ENCODE results near the gene DCHS2. TPM values are rescaled to one million over a fixed set of nuclear protein-coding genes. Genes with fewer than 3 reads are reported as not detected.

Gene DCHS2
- total and polyA plus RNA-seq, 10 of the 15 experiments (the other 5 are each of a cell fraction or from before 2014, with no cell fraction given): 0.01 to 0.31 (median 0.06) TPM; not detected in 3

DNA sequence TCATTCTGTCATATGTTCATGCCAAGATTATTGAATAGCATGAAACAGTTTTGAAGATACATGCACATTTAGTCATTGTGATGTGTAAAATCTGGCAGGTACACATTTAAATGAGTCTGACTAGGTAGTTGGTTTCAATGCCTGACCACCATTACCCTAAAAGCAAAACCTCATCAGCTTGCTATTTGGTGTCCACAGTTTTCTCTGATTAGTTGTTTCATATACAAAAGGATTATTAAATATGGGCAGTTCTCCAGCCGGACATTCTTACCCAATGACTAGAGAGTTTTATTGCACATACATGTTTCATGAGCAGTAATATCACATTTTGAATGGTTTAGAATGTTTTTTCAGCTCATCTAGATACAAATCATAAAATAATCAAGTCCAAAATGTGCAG, 23.7 kb downstream of the DCHS2 start (continued):
- no peak for TF ChIP-seq CBFB (IDR thresholded peaks at IDR 0.05; ENCODE audit: low read depth)
- TF ChIP-seq, protein P1, sequence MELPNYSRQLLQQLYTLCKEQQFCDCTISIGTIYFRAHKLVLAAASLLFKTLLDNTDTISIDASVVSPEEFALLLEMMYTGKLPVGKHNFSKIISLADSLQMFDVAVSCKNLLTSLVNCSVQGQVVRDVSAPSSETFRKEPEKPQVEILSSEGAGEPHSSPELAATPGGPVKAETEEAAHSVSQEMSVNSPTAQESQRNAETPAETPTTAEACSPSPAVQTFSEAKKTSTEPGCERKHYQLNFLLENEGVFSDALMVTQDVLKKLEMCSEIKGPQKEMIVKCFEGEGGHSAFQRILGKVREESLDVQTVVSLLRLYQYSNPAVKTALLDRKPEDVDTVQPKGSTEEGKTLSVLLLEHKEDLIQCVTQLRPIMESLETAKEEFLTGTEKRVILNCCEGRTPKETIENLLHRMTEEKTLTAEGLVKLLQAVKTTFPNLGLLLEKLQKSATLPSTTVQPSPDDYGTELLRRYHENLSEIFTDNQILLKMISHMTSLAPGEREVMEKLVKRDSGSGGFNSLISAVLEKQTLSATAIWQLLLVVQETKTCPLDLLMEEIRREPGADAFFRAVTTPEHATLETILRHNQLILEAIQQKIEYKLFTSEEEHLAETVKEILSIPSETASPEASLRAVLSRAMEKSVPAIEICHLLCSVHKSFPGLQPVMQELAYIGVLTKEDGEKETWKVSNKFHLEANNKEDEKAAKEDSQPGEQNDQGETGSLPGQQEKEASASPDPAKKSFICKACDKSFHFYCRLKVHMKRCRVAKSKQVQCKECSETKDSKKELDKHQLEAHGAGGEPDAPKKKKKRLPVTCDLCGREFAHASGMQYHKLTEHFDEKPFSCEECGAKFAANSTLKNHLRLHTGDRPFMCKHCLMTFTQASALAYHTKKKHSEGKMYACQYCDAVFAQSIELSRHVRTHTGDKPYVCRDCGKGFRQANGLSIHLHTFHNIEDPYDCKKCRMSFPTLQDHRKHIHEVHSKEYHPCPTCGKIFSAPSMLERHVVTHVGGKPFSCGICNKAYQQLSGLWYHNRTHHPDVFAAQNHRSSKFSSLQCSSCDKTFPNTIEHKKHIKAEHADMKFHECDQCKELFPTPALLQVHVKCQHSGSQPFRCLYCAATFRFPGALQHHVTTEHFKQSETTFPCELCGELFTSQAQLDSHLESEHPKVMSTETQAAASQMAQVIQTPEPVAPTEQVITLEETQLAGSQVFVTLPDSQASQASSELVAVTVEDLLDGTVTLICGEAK (IDR thresholded peaks at IDR 0.05; ENCODE audit: borderline replicate concordance): no peak
- no peak for TF ChIP-seq SRF (IDR thresholded peaks at IDR 0.05; ENCODE audit: low read depth in 2 of 2, low read length in 2 of 2)
- TF ChIP-seq TCF12 (IDR thresholded peaks at IDR 0.05; ENCODE audit: low read depth, low read length): no peak

DNA sequence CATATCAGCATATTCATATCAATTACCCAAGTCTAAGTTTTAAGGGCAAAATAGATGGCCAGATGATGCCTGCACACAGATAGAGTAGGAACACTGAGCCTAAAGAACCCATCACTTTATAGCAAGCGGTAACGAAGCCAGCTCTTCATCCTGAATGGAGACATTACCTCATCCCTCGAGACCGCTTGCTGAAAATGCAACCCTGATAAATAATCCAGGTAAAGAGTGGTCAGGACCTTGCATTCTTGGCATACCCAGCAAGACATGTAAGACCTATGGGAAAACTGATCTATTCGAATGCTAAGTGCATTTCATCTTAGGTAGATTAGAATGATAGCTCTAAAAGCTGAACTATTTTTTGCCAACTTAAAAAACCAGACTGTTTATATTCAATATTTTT, 25.3 kb downstream of the DCHS2 start:
- ATAC-seq: no peak

More for the DNA sequence above, 25.3 kb downstream of the DCHS2 start:
- FAIRE-seq (no peak), DNase-seq (ENCODE audit: low read depth, low spot score) (no peak)
- ChIA-PET RAD21 (ENCODE audit: unreplicated experiment) (no interaction called here), SMC1A (ENCODE audit: uncharacterized antibody, unreplicated experiment) (no interaction called here), CTCF (interaction anchor here (0.8 to 1.8 kb wide), 2 partner anchors 9 to 40 kb away, joined by 4 to 5 read pairs; no protein-coding TSS in a partner anchor), POLR2A (interaction anchor here (0.7 kb wide), 1 partner anchor 461 kb away, joined by 3 read pairs; no protein-coding TSS in a partner anchor)
- no peaks in the 10 kb centered on the region; a peak in 1 of 4 replicates for H3K27me3 ChIP-seq (replicated peaks in 1 of 2; ENCODE audit: control insufficient read depth in 2 of 2, insufficient read depth in 2 of 2, low read length in 1 of 2)
- no peaks in the 10 kb centered on the region for H4K20me1 ChIP-seq (ENCODE audit: control insufficient read depth, insufficient read depth)
- whole genome bisulfite sequencing (ENCODE audit: insufficient coverage, insufficient replicate concordance, low lambda C conversion rate, missing lambda C conversion rate): 38% methylated on average over 5 of the region's 5 CpGs
- TF ChIP-seq, protein P2, sequence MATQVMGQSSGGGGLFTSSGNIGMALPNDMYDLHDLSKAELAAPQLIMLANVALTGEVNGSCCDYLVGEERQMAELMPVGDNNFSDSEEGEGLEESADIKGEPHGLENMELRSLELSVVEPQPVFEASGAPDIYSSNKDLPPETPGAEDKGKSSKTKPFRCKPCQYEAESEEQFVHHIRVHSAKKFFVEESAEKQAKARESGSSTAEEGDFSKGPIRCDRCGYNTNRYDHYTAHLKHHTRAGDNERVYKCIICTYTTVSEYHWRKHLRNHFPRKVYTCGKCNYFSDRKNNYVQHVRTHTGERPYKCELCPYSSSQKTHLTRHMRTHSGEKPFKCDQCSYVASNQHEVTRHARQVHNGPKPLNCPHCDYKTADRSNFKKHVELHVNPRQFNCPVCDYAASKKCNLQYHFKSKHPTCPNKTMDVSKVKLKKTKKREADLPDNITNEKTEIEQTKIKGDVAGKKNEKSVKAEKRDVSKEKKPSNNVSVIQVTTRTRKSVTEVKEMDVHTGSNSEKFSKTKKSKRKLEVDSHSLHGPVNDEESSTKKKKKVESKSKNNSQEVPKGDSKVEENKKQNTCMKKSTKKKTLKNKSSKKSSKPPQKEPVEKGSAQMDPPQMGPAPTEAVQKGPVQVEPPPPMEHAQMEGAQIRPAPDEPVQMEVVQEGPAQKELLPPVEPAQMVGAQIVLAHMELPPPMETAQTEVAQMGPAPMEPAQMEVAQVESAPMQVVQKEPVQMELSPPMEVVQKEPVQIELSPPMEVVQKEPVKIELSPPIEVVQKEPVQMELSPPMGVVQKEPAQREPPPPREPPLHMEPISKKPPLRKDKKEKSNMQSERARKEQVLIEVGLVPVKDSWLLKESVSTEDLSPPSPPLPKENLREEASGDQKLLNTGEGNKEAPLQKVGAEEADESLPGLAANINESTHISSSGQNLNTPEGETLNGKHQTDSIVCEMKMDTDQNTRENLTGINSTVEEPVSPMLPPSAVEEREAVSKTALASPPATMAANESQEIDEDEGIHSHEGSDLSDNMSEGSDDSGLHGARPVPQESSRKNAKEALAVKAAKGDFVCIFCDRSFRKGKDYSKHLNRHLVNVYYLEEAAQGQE (IDR thresholded peaks at IDR 0.05; ENCODE audit: low read depth, low read length): no peak
- TF ChIP-seq ZNF384 (IDR thresholded peaks at IDR 0.05; ENCODE audit: borderline replicate concordance, low read depth, low read length) (no peak), NFIC (IDR thresholded peaks at IDR 0.05; ENCODE audit: low read depth, low read length) (no peak), TAF1 (IDR thresholded peaks at IDR 0.05; ENCODE audit: borderline replicate concordance, low read depth, low read length) (no peak), RUNX3 (IDR thresholded peaks at IDR 0.05; ENCODE audit: low read length) (no peak), SREBF1 (IDR thresholded peaks at IDR 0.05; ENCODE audit: low read length) (no peak)
- TF ChIP-seq, protein P3, sequence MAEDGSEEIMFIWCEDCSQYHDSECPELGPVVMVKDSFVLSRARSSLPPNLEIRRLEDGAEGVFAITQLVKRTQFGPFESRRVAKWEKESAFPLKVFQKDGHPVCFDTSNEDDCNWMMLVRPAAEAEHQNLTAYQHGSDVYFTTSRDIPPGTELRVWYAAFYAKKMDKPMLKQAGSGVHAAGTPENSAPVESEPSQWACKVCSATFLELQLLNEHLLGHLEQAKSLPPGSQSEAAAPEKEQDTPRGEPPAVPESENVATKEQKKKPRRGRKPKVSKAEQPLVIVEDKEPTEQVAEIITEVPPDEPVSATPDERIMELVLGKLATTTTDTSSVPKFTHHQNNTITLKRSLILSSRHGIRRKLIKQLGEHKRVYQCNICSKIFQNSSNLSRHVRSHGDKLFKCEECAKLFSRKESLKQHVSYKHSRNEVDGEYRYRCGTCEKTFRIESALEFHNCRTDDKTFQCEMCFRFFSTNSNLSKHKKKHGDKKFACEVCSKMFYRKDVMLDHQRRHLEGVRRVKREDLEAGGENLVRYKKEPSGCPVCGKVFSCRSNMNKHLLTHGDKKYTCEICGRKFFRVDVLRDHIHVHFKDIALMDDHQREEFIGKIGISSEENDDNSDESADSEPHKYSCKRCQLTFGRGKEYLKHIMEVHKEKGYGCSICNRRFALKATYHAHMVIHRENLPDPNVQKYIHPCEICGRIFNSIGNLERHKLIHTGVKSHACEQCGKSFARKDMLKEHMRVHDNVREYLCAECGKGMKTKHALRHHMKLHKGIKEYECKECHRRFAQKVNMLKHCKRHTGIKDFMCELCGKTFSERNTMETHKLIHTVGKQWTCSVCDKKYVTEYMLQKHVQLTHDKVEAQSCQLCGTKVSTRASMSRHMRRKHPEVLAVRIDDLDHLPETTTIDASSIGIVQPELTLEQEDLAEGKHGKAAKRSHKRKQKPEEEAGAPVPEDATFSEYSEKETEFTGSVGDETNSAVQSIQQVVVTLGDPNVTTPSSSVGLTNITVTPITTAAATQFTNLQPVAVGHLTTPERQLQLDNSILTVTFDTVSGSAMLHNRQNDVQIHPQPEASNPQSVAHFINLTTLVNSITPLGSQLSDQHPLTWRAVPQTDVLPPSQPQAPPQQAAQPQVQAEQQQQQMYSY (CRISPR knock-in tag; IDR thresholded peaks at IDR 0.05): no peak
- no peaks in the 10 kb centered on the region for H3K36me3 ChIP-seq (ENCODE audit: control insufficient read depth in 2 of 2, insufficient read depth in 2 of 2, low read length in 1 of 2)
- H3K27ac ChIP-seq (ENCODE audit: control insufficient read depth, insufficient read depth): no peak overlapping the region
- in situ Hi-C loops (cut with MboI) (no loop called here), intact Hi-C loops (cut with micrococcal nuclease; ENCODE audit: unreplicated experiment) (no loop called here)
- no peak overlapping the region for H3K9ac ChIP-seq (ENCODE audit: control insufficient read depth, insufficient read depth, low read length)
- BruUV-seq (replicated peaks): no TSS peak
- no peak overlapping the region for H3K4me2 ChIP-seq (ENCODE audit: control insufficient read depth, insufficient read depth)
- no peak overlapping the region for H3K4me3 ChIP-seq
- no peaks in the 10 kb centered on the region for H3K9me3 ChIP-seq (replicated peaks; ENCODE audit: control insufficient read depth, insufficient read depth, low read length)
- H2AFZ ChIP-seq (ENCODE audit: control insufficient read depth, low read depth, low read length): no peak overlapping the region
- no peaks in the 10 kb centered on the region for H3K79me2 ChIP-seq (ENCODE audit: control insufficient read depth, insufficient read depth, low read length)
- H3K4me1 ChIP-seq (ENCODE audit: control insufficient read depth, insufficient read depth, low read length): no peaks in the 10 kb centered on the region

Data from GM12878 (cell line).